ENCODE measurements around the gene ROR2. TPM values are rescaled to one million over a fixed set of nuclear protein-coding genes. Genes with fewer than 3 reads are reported as not detected.

ROR2 gene
- total and polyA plus RNA-seq, 4 donors = 0.13 to 0.84 (median 0.52) TPM

DNA sequence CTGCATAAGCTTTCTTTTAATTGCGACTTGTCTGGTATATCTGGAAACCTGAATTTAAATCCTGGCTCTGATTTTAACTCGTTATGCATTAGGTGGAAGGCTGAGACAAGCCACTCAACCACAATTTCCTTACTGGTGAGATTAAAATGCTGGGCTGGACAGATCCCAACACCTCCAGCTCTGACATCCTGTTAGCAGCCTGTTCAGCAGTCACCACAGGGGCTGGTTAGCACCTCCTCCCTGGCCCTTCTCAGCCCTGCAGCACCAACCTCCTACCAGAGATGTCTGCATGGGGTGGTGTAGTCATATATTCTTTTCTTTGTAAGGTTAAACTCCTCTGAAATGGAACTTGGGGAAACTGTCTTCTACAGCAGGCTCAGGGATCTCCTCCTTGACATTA, 369.9 kb downstream of the ROR2 start:
- Histone ChIP-seq H3K36me3 (ENCODE audit: control insufficient read depth in 4 of 4, insufficient read depth in 3 of 4, low read depth in 1 of 4, low read length in 3 of 4) (no peaks in the 10 kb centered on the region), H3K27ac (ENCODE audit: low read depth in 1 of 2, low read length in 2 of 2) (no peak overlapping the region), H3K27me3 (ENCODE audit: control insufficient read depth in 4 of 4, insufficient read depth in 4 of 4, low read length in 3 of 4) (peaks cover 0 to 8% (median 2%) of the 10 kb centered on the region in 4 donors), H3K4me1 (ENCODE audit: control insufficient read depth in 4 of 4, insufficient read depth in 4 of 4, low read length in 3 of 4) (no peaks in the 10 kb centered on the region), H3K9ac (ENCODE audit: low read depth in 1 of 2, low read length in 2 of 2) (no peak overlapping the region), H3K9me3 (ENCODE audit: control insufficient read depth in 4 of 4, low read length in 3 of 4) (no peaks in the 10 kb centered on the region), H3K4me3 (ENCODE audit: low read depth in 1 of 3, low read length in 3 of 3) (no peak overlapping the region)
- 41% methylated on average over 2 of the region's 2 CpGs for WGBS
- TF ChIP-seq FOXA1 (IDR thresholded peaks at IDR 0.05) (no peak), REST (IDR thresholded peaks at IDR 0.05) (no peak), TAF1 (conservative IDR thresholded peaks at IDR 0.05) (no peak), NR2F2 (IDR thresholded peaks at IDR 0.05) (no peak), JUND (IDR thresholded peaks at IDR 0.05) (no peak), HNF4A (conservative IDR thresholded peaks at IDR 0.05) (no peak)
- TF ChIP-seq, protein P1, sequence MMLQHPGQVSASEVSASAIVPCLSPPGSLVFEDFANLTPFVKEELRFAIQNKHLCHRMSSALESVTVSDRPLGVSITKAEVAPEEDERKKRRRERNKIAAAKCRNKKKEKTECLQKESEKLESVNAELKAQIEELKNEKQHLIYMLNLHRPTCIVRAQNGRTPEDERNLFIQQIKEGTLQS (IDR thresholded peaks at IDR 0.05) = no peak
- DNase-seq (ENCODE audit: low spot score) = no peak

DNA sequence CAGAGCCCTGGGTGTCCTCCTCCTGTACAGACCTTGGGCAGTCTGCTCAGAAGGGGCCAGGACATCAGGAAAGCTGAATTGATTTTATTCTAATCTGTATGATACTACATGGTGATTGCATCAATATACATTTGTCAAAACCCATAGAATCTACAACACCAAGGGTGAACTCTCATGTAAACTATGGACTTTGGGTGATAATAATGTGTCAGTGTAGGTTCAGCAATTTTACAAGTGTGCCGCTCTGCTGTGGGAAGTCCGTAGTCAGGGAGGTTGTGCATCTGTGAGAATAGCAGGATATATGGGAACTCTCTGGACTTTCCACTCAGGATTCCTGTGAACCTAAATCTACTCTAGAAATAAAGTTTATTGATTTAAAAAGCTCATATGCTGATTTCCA, 371.1 kb downstream of the ROR2 start:
- no peak for DNase-seq (ENCODE audit: low spot score)
- Histone ChIP-seq H3K36me3 (ENCODE audit: control insufficient read depth in 4 of 4, insufficient read depth in 3 of 4, low read depth in 1 of 4, low read length in 3 of 4) (no peaks in the 10 kb centered on the region), H3K4me1 (ENCODE audit: control insufficient read depth in 4 of 4, insufficient read depth in 4 of 4, low read length in 3 of 4) (no peaks in the 10 kb centered on the region), H3K9ac (ENCODE audit: low read depth in 1 of 2, low read length in 2 of 2) (no peak overlapping the region), H3K27ac (ENCODE audit: low read depth in 1 of 2, low read length in 2 of 2) (no peak overlapping the region), H3K27me3 (ENCODE audit: control insufficient read depth in 4 of 4, insufficient read depth in 4 of 4, low read length in 3 of 4) (peaks cover 0 to 8% (median 2%) of the 10 kb centered on the region in 4 donors), H3K9me3 (ENCODE audit: control insufficient read depth in 4 of 4, low read length in 3 of 4) (no peaks in the 10 kb centered on the region), H3K4me3 (ENCODE audit: low read depth in 1 of 3, low read length in 3 of 3) (no peak overlapping the region)
- 87% methylated on average over 2 of the region's 2 CpGs for WGBS
- TF ChIP-seq YY1 (IDR thresholded peaks at IDR 0.05) (no peak), RXRA (IDR thresholded peaks at IDR 0.05) (no peak), SP1 (IDR thresholded peaks at IDR 0.05) (no peak), FOXA2 (IDR thresholded peaks at IDR 0.05) (no peak), EGR1 (IDR thresholded peaks at IDR 0.05; ENCODE audit: low read depth in 2 of 2) (no peak)

- no peaks in the 10 kb centered on the region for H3K9me3 ChIP-seq (ENCODE audit: control insufficient read depth in 4 of 4, low read length in 3 of 4)
- TF ChIP-seq, protein P2, sequence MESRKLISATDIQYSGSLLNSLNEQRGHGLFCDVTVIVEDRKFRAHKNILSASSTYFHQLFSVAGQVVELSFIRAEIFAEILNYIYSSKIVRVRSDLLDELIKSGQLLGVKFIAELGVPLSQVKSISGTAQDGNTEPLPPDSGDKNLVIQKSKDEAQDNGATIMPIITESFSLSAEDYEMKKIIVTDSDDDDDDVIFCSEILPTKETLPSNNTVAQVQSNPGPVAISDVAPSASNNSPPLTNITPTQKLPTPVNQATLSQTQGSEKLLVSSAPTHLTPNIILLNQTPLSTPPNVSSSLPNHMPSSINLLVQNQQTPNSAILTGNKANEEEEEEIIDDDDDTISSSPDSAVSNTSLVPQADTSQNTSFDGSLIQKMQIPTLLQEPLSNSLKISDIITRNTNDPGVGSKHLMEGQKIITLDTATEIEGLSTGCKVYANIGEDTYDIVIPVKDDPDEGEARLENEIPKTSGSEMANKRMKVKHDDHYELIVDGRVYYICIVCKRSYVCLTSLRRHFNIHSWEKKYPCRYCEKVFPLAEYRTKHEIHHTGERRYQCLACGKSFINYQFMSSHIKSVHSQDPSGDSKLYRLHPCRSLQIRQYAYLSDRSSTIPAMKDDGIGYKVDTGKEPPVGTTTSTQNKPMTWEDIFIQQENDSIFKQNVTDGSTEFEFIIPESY (IDR thresholded peaks at IDR 0.05) = no peak
- TF ChIP-seq HNF4G (IDR thresholded peaks at IDR 0.05) = no peak
- TF ChIP-seq, protein P1 (IDR thresholded peaks at IDR 0.05) = no peak
- TF ChIP-seq GABPA (IDR thresholded peaks at IDR 0.05 in 1 of 2, conservative IDR thresholded peaks at IDR 0.05 in 1 of 2) = no peak
- TF ChIP-seq FOXA1 (IDR thresholded peaks at IDR 0.05) = no peak
- TF ChIP-seq NR2F2 (IDR thresholded peaks at IDR 0.05) = no peak
- TF ChIP-seq JUND (IDR thresholded peaks at IDR 0.05) = no peak
- TF ChIP-seq REST (IDR thresholded peaks at IDR 0.05) = no peak
- no peak for TF ChIP-seq RXRA (IDR thresholded peaks at IDR 0.05)
- TF ChIP-seq YY1 (IDR thresholded peaks at IDR 0.05) = no peak
- TF ChIP-seq TAF1 (conservative IDR thresholded peaks at IDR 0.05) = no peak
- no peak for TF ChIP-seq FOXA2 (IDR thresholded peaks at IDR 0.05)
- DNase-seq (ENCODE audit: low spot score) = no peak
- 48% methylated on average over 6 of the region's 6 CpGs for WGBS
- H3K4me1 ChIP-seq (ENCODE audit: control insufficient read depth in 4 of 4, insufficient read depth in 4 of 4, low read length in 3 of 4) = no peaks in the 10 kb centered on the region
- H3K27ac ChIP-seq (ENCODE audit: low read depth in 1 of 2, low read length in 2 of 2) = no peak overlapping the region
- peaks cover 2 to 8% (median 3%) of the 10 kb centered on the region in 4 donors for H3K27me3 ChIP-seq (ENCODE audit: control insufficient read depth in 4 of 4, insufficient read depth in 4 of 4, low read length in 3 of 4)
- no peaks in the 10 kb centered on the region for H3K36me3 ChIP-seq (ENCODE audit: control insufficient read depth in 4 of 4, insufficient read depth in 3 of 4, low read depth in 1 of 4, low read length in 3 of 4)
- H3K9ac ChIP-seq (ENCODE audit: low read depth in 1 of 2, low read length in 2 of 2) = no peak overlapping the region
- no peak overlapping the region for H3K4me3 ChIP-seq (ENCODE audit: low read depth in 1 of 3, low read length in 3 of 3)
Measured at GRCh38 chr9:91577633-91578061, 372.4 kb downstream of the ROR2 start.

Data from liver (tissue), 9 donors.